ENCODE results near the gene MAPK8IP3.
"Not testable (repeated sequence)": the region's sequence is repeated elsewhere in the genome, so short reads cannot be mapped to it uniquely, and the experiment has no call there.

MAPK8IP3 gene

DNA sequence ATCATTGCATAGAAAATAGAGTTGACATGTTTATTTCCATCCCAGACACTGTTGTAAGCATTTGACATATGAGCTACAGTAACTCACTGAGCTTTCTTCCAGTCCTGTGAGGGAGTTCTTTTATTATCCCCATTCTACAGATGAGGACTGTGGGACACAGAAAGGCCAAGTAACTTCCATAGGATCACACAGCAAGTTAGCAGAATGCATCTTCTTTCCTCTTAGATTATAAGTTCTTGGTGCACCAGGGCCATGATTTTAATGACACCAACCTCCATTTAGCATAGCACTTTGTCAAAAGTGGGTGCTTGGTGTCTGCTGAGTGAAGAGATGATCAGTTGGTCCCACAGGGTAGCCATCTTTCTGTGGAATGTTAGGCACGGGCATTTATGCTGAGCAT, 15.2 kb upstream of the MAPK8IP3 start:
- Histone ChIP-seq H3K4me1 (ENCODE audit: insufficient read depth, low read length) (peaks cover 4% of the 10 kb centered on the region), H3K36me3 (ENCODE audit: insufficient read depth, low read length) (peaks cover 46% of the 10 kb centered on the region), H3K9me3 (ENCODE audit: control insufficient read depth, insufficient read depth, low read length) (no peaks in the 10 kb centered on the region), H3K9ac (ENCODE audit: low read depth, low read length) (no peak overlapping the region)

DNA sequence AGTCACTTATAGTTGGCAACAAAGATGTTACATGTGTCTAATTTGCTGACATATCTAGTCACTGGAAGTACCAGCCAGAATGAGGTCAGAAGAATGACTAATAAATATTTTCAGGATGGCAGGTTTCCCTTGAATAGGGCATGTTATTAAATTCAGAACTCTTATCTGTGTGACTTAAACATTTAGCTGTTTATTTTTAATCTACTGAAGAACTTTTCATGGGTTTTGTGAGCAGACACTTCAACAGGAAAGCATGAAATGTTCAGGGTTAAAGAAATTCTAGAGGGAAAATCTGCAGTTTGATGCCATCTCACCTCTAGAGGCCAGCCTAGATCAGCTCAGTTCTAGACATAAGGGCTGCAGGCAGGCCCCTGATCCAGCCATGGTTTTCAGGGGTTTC, 14.7 kb upstream of the MAPK8IP3 start:
- Histone ChIP-seq H3K4me1 (ENCODE audit: insufficient read depth, low read length) (peaks cover 4% of the 10 kb centered on the region), H3K36me3 (ENCODE audit: insufficient read depth, low read length) (peaks cover 45% of the 10 kb centered on the region)

DNA sequence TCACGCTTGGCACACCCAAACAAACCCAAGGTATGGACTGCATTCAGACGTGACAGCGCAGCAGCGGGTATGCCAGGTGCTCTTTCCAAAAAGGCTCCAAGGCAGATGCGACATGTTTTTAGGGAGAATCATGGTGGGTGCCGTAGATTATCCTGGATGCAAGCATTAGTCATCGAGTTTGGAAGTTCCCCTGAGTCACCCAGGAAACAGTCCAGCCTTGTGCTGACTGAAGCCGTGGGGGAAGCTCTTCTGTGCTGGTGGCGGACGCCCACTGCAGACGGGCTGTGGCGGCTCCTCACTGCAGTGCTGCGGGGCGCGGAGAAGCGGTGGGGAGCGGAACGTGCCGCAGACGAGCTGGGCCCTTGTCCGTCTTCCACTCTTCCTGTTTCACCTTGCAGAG, 14.0 kb upstream of the MAPK8IP3 start:
- H3K4me1 ChIP-seq (ENCODE audit: insufficient read depth, low read length), result peaks cover 4% of the 10 kb centered on the region
- peaks cover 38% of the 10 kb centered on the region for H3K36me3 ChIP-seq (ENCODE audit: insufficient read depth, low read length)
- H3K9ac ChIP-seq (ENCODE audit: low read depth, low read length), result no peak overlapping the region
- no peaks in the 10 kb centered on the region for H3K9me3 ChIP-seq (ENCODE audit: control insufficient read depth, insufficient read depth, low read length)

More for the DNA sequence above, 14.7 kb upstream of the MAPK8IP3 start:
- Histone ChIP-seq H3K9me3 (ENCODE audit: control insufficient read depth, insufficient read depth, low read length) (no peaks in the 10 kb centered on the region), H3K9ac (ENCODE audit: low read depth, low read length) (no peak overlapping the region)

DNA sequence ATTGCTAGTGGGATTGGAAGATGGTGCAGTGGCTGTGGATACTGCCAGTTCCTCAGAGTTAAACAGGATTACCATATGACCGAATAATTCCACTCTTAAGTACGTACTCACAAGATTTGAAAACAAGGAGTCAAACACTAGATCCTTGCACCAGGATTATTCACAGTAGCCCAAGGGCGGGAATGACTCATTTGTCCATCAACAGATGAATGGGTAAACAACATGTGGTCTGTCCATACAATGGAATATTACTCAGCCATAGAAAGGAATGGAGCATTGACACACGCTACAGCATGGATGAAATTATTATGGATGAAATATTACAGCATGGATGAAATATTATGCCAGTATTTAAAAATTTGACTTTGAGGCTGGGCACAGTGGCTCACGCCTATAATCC, 9.1 kb upstream of the MAPK8IP3 start:
- Histone ChIP-seq H3K9ac (ENCODE audit: low read depth, low read length) (no peak overlapping the region), H3K9me3 (ENCODE audit: control insufficient read depth, insufficient read depth, low read length) (no peaks in the 10 kb centered on the region), H3K4me1 (ENCODE audit: insufficient read depth, low read length) (no peaks in the 10 kb centered on the region), H3K36me3 (ENCODE audit: insufficient read depth, low read length) (peaks cover 42% of the 10 kb centered on the region)

DNA sequence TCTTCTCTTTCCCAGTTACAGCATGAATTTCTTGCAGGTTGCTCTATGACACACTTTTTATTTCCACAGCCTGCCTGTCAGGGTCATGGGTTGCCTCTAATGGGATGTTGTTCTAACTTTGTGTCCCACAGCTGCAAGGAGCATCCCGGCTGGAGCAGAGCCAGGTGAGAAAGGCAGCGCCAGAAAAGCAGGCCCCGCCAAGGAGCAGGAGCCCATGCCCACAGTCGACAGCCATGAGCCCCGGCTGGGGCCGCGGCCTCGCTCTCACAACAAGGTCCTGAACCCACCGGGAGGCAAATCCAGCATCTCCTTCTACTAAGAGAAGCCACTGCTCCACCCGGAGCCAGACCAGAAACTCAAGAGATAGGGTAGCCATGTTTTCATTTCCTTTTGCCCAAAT, 7.3 kb upstream of the MAPK8IP3 start:
- Histone ChIP-seq H3K36me3 (ENCODE audit: insufficient read depth, low read length) (peaks cover 32% of the 10 kb centered on the region), H3K9me3 (ENCODE audit: control insufficient read depth, insufficient read depth, low read length) (no peaks in the 10 kb centered on the region)

DNA sequence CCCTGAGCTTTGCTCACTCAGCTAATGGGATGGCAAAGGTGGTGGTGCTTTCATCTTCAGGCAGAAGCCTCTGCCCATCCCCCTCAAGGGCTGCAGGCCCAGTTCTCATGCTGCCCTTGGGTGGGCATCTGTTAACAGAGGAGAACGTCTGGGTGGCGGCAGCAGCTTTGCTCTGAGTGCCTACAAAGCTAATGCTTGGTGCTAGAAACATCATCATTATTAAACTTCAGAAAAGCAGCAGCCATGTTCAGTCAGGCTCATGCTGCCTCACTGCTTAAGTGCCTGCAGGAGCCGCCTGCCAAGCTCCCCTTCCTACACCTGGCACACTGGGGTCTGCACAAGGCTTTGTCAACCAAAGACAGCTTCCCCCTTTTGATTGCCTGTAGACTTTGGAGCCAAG, 5.7 kb upstream of the MAPK8IP3 start:
- Histone ChIP-seq H3K36me3 (ENCODE audit: insufficient read depth, low read length) (peaks cover 22% of the 10 kb centered on the region), H3K9ac (ENCODE audit: low read depth, low read length) (no peak overlapping the region), H3K4me1 (ENCODE audit: insufficient read depth, low read length) (no peaks in the 10 kb centered on the region), H3K9me3 (ENCODE audit: control insufficient read depth, insufficient read depth, low read length) (no peaks in the 10 kb centered on the region)

More for the DNA sequence above, 7.3 kb upstream of the MAPK8IP3 start:
- no peak overlapping the region for H3K9ac ChIP-seq (ENCODE audit: low read depth, low read length)
- no peaks in the 10 kb centered on the region for H3K4me1 ChIP-seq (ENCODE audit: insufficient read depth, low read length)

DNA sequence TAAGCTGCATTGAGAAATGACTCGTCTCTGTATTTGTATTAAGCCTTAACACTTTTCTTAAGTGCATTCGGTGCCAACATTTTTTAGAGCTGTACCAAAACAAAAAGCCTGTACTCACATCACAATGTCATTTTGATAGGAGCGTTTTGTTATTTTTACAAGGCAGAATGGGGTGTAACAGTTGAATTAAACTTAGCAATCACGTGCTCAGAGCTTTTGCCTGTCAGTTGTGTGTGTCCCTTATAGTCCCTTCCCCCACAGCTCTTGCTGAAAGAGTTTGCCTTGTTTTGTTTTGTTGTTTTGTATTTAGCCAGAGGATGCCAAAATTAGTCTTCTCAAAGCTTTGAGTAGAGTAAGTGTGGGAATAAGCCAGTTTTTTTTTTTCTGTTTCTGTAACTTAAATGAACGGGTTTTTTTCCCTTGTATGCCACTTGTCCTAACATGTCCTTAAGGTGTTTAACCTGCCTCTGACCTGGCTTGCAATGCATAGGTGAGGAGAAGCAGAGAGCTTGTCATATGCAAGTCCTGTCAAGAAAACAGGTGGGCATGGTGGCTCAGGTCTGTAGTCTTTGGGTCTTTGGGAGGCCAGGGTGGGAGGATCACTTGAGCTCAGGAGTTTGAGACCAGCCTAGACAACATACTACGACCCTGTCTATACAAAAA, 4.6 kb upstream of the MAPK8IP3 start:
- no peak overlapping the region for H3K9ac ChIP-seq (ENCODE audit: low read depth, low read length)
- H3K4me1 ChIP-seq (ENCODE audit: insufficient read depth, low read length), result no peaks in the 10 kb centered on the region
- no peaks in the 10 kb centered on the region for H3K9me3 ChIP-seq (ENCODE audit: control insufficient read depth, insufficient read depth, low read length)
- H3K36me3 ChIP-seq (ENCODE audit: insufficient read depth, low read length), result peaks cover 22% of the 10 kb centered on the region

DNA sequence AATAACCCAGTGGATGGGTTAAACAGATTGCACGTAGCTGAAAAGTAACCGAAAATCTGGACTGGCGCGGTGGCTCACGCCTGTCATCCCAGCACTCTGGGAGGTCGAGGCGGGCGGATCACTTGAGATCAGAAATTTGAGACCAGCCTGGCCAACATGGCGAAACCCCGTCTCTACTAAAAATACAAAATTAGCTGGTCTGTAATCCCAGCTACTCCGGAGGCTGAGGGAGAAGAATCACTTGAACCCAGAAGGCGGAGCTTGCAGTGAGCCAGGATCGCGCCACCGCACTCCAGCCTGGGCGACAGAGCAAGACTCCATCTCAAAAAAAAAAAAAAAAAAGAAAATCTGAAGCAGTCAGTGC, 689 bp upstream of the MAPK8IP3 start:
- H3K9ac ChIP-seq (ENCODE audit: low read depth, low read length), result peak overlapping the region; percentile 73
- not testable (repeated sequence) for H3K4me1 ChIP-seq (ENCODE audit: insufficient read depth, low read length); H3K36me3 ChIP-seq (ENCODE audit: insufficient read depth, low read length); H3K9me3 ChIP-seq (ENCODE audit: control insufficient read depth, insufficient read depth, low read length)

DNA sequence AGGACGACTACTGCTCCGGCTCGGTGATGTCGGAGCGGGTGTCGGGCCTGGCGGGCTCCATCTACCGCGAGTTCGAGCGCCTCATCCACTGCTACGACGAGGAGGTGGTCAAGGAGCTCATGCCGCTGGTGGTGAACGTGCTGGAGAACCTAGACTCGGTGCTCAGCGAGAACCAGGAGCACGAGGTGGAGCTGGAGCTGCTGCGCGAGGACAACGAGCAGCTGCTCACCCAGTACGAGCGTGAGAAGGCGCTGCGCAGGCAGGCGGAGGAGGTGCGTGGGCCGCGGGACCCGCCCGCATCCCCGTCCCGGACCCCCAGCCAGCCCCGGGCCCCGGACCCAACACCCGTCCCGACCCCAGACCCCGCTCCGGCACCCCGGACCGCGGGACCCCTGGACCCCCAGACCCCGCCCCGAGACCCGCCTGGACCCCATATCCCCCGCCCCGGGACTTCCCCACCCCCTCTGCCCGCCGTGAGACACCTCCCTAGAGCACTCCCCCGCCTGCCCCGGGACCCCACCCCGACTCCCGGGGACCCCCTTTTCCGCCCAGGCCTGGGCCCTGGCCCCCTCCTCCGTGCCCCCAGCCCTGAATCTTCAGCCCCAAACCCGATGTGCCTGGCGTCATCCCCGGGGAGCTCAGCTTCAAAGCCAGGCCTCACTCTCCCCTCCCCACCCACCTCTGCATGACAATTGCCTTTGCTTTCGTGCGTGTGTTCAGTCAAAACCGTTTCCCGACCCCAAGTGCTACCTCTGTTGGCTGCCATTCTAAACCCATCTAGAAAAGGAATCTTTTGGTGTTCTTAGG, 594 bp downstream of the MAPK8IP3 start:
- Histone ChIP-seq H3K36me3 (ENCODE audit: insufficient read depth, low read length) (peaks cover 7% of the 10 kb centered on the region; the same call in 1 of the 2 replicates), H3K9ac (ENCODE audit: low read depth, low read length) (peak overlapping the region; percentile 73), H3K9me3 (ENCODE audit: control insufficient read depth, insufficient read depth, low read length) (no peaks in the 10 kb centered on the region), H3K4me1 (ENCODE audit: insufficient read depth, low read length) (no peaks in the 10 kb centered on the region)

DNA sequence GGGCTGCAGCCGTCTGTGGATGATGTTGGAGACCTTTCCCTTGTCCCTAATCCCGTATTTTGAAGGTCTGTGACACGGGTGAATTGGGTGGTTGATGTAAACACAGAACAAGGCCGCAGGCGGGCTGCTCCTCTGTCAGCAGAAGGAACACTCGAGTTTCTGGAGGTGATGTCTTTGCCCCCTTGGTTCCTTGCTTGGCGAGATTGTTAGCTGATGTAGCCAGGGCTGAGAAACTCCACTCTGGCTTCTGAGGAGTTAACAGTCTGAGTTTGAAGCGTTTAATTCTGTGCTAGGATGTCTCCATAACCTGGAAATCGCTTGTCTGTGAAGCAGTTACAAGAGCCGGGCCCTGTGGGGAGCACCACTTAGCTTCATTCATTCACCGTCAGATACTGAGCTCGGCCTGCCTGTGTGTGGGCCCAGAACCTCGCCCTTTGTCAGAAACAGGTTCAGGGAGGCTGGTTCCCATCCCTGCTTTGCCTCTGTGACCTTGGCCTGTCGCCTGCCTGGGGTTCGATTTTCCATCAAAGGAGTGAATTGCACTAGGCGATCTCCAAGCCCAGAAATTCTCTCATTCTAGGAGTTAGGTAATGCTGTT, 1.3 kb downstream of the MAPK8IP3 start:
- H3K9me3 ChIP-seq (ENCODE audit: control insufficient read depth, insufficient read depth, low read length), result no peaks in the 10 kb centered on the region
- H3K36me3 ChIP-seq (ENCODE audit: insufficient read depth, low read length), result peaks cover 3% of the 10 kb centered on the region; the same call in 1 of the 2 replicates
- no peaks in the 10 kb centered on the region for H3K4me1 ChIP-seq (ENCODE audit: insufficient read depth, low read length)
- H3K9ac ChIP-seq (ENCODE audit: low read depth, low read length), result peak overlapping the region; percentile 39; the same call in 1 of the 2 replicates

DNA sequence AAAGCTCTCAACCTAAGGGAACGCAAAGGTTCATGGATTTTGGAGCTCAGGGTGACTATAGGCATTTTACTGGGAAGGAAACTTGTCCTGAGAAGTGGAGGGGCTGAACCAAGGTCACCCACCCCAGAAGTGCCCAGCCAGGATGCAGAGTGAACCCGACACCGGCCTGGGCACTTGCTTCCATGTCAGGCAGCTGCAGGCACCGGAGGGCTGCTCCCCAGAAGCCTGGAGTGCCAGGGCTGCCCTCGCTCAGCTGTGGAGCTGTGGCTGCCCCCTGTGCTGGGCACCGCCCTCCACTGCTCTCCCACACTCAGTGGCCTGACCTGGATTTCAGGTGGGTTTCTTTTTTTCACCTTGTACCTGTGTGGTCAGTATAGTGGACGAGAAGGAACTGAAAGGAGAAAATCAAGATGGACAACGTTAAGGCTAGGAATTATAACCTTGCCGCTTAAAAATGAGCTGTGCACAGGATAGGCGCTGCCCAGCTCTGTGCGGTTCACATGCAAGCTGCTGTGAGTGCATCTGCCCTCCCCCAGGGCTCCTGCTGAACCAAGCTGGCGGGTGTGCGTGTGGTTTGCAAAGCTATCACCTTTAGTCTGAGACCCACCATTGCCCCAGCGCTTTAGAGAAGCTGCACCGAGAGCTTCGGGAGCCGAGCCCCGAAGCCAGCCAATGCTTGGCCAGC, 2.2 kb downstream of the MAPK8IP3 start:
- H3K36me3 ChIP-seq (ENCODE audit: insufficient read depth, low read length), result no peaks in the 10 kb centered on the region

DNA sequence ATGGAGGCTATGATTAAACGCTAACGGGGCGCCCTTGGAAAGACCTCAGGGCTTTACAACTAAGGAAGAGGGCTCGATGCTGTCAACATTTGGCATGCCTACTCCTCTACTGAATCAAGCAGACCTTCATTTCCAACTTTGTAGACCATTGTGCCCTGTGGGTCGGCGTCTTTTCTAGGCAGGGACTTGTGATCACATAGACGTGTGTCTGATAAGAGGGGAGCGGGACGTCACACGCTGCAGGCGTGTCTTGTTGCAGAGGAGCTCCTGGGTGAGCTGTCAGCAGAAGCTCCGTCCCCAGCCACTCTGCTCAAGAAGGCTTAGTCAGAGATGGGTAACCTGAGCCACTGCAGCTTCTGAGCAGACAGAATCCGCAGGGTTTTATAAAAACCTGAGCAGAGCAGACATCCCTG, 2.8 kb downstream of the MAPK8IP3 start:
- H3K36me3 ChIP-seq (ENCODE audit: insufficient read depth, low read length), result no peaks in the 10 kb centered on the region
- H3K9ac ChIP-seq (ENCODE audit: low read depth, low read length), result no peak overlapping the region
- H3K9me3 ChIP-seq (ENCODE audit: control insufficient read depth, insufficient read depth, low read length), result no peaks in the 10 kb centered on the region
- peaks cover 10% of the 10 kb centered on the region for H3K4me1 ChIP-seq (ENCODE audit: insufficient read depth, low read length)

More for the DNA sequence above, 2.2 kb downstream of the MAPK8IP3 start:
- no peak overlapping the region for H3K9ac ChIP-seq (ENCODE audit: low read depth, low read length)
- no peaks in the 10 kb centered on the region for H3K9me3 ChIP-seq (ENCODE audit: control insufficient read depth, insufficient read depth, low read length)
- H3K4me1 ChIP-seq (ENCODE audit: insufficient read depth, low read length), result peaks cover 5% of the 10 kb centered on the region

DNA sequence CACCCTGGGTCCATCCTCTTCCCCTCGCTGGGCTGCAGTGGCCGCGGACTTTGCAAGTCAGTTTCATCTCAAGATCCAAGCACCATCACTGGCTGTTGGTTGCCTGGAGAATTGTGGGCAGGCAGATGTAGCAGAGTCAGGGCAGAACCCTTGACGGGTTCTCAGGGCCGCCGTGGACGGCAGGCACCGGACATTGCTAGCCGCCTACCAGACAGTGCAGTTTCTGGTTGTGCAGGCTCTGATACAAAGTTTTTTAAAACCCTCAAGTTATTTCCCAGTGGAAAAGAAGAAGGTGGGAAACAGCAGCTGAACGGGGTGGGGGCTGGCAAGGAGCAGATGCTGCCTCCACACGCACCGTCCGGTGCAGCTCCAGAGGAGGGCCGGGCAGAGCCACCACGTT, 3.4 kb downstream of the MAPK8IP3 start:
- Histone ChIP-seq H3K9ac (ENCODE audit: low read depth, low read length) (no peak overlapping the region), H3K9me3 (ENCODE audit: control insufficient read depth, insufficient read depth, low read length) (no peaks in the 10 kb centered on the region), H3K36me3 (ENCODE audit: insufficient read depth, low read length) (no peaks in the 10 kb centered on the region), H3K4me1 (ENCODE audit: insufficient read depth, low read length) (peaks cover 16% of the 10 kb centered on the region)

DNA sequence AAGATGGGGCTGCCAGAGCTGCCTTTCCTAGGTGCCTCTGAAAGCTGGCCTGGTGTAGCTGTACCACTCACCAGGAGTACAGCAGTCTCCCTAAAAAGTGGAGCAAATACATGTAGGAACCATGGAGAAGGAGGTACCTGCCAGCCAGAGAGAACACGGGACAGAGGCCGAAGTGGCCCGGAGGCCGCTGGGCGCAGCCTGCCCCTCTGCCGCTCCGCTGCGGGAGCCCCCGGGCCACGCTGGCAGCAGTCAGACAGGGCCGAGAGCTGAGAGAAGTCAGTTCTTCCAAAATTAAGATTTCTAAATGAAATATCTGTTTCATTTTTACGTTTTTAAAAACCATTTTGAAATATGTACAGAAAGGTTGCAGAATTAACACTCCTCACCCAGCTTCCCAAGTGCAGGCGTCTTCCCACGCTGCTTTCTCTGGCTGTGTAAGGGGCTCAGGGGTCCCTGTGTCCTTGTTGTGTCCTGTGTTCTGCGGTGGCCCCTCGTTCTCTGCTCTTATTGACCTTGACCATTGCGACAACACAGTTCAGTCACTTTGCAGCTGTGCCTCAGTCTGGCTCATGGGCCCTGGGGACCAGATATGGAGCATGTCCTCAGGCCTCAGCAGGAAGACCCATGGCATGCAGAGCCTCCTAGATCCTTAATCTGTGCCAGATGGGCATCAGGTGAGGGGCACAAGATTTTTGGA, 5.0 kb downstream of the MAPK8IP3 start:
- no peak overlapping the region for H3K9ac ChIP-seq (ENCODE audit: low read depth, low read length)
- peaks cover 17% of the 10 kb centered on the region for H3K4me1 ChIP-seq (ENCODE audit: insufficient read depth, low read length)
- H3K36me3 ChIP-seq (ENCODE audit: insufficient read depth, low read length), result no peaks in the 10 kb centered on the region
- no peaks in the 10 kb centered on the region for H3K9me3 ChIP-seq (ENCODE audit: control insufficient read depth, insufficient read depth, low read length)

All from ES-I3 (cell line).